Measurements from ENCODE around the gene ANKRD12. TPM values are rescaled to one million over a fixed set of nuclear protein-coding genes. Genes with fewer than 3 reads are reported as not detected.

Gene ANKRD12
- total RNA-seq, 2 experiments from 2014 or later = 65.9 to 66.5 TPM

DNA sequence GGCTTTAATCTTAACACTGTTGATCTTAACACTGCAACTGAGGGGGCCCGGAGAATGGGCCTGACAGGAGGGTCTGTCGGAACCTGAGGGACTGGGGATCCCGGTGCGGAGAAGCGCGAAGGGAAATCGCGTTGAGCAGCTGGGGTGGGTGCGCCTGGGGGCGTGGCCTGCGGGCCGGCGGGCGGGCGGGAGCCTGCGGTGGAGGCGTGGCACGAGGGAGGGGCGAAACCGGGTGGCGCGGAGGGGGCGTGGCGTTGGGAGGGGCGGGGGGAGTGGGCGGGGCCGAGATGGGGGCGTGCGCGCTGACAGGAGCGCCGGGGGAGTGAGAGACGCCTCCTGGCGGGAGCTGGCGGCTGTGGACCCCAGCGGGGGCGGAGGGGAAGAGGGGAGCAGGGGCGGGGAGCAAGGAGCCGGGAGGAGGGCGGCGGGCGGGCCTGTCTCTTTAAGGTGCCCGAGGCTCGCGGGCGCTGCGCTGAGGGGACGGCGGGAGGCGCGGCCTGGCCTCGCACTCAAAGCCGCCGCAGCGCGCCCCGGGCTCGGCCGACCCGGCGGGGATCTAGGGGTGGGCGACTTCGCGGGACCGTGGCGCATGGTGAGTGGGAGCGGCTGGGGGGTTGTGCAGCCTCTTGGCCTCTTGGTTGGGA is 197.9 kb downstream of the ANKRD12 start, which contains the start of gene TWSG1:
TSS of gene TWSG1 (plus strand) at position 445 of the 644 bp plus-strand sequence. CDS start 2,457 bp downstream, outside the sequence.
- no peaks in the 10 kb centered on the region for H4K20me1 ChIP-seq (ENCODE audit: insufficient read depth, low read length)
- H3K4me3 ChIP-seq (ENCODE audit: low read depth, low read length, poor library complexity, severe bottlenecking) = peak within 1 kb of the TSS; percentile 96
- peaks cover 8% of the 10 kb centered on the region for H3K4me1 ChIP-seq (ENCODE audit: insufficient read depth, low read length, poor library complexity, severe bottlenecking)
- TF ChIP-seq, protein P1, sequence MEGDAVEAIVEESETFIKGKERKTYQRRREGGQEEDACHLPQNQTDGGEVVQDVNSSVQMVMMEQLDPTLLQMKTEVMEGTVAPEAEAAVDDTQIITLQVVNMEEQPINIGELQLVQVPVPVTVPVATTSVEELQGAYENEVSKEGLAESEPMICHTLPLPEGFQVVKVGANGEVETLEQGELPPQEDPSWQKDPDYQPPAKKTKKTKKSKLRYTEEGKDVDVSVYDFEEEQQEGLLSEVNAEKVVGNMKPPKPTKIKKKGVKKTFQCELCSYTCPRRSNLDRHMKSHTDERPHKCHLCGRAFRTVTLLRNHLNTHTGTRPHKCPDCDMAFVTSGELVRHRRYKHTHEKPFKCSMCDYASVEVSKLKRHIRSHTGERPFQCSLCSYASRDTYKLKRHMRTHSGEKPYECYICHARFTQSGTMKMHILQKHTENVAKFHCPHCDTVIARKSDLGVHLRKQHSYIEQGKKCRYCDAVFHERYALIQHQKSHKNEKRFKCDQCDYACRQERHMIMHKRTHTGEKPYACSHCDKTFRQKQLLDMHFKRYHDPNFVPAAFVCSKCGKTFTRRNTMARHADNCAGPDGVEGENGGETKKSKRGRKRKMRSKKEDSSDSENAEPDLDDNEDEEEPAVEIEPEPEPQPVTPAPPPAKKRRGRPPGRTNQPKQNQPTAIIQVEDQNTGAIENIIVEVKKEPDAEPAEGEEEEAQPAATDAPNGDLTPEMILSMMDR (conservative IDR thresholded peaks at IDR 0.05; ENCODE audit: low read length) = peak; percentile 32; the same call in 1 of the 2 replicates
- TF ChIP-seq EZH2phosphoT487 (IDR thresholded peaks at IDR 0.05; ENCODE audit: borderline replicate concordance, low read depth, low read length) = no peak
- peak within 1 kb of the TSS; percentile 85 for H2AFZ ChIP-seq (ENCODE audit: low read length)
- intact Hi-C loops (cut with micrococcal nuclease; ENCODE audit: unreplicated experiment) = loop anchor here (1.0 to 2.0 kb wide), 4 partner anchors 141 to 262 kb away; partner anchors contain the start of genes ANKRD12 and RALBP1
- no TSS peak for BruUV-seq (replicated peaks)
- ChIA-PET CTCF (ENCODE audit: unreplicated experiment) (interaction anchor here (0.6 kb wide), 2 partner anchors 93 to 264 kb away, joined by 5 to 10 read pairs; no protein-coding TSS in a partner anchor), POLR2A (interaction anchor here (0.7 to 0.8 kb wide), 3 partner anchors 9 to 158 kb away, joined by 3 to 4 read pairs (median 3); no protein-coding TSS in a partner anchor)
- no peak within 1 kb of the TSS for H3K27ac ChIP-seq (ENCODE audit: low read depth, low read length, poor library complexity, severe bottlenecking)
- H3K9me2 ChIP-seq (ENCODE audit: insufficient read depth, low read length) = no peaks in the 10 kb centered on the region
- H3K36me3 ChIP-seq (ENCODE audit: insufficient read depth, low read length) = peaks cover 9% of the 10 kb centered on the region; the same call in 1 of the 2 replicates
- H3K9me3 ChIP-seq (ENCODE audit: low read length) = no peaks in the 10 kb centered on the region
- peak within 1 kb of the TSS; percentile 95 for H3K4me2 ChIP-seq (ENCODE audit: low read length)
- H3K79me2 ChIP-seq (ENCODE audit: insufficient read depth, low read depth, low read length) = peaks cover 7% of the 10 kb centered on the region; the same call in 1 of the 2 replicates
- DNase-seq (ENCODE audit: low spot score) = peak; percentile 96

GRCh38 chr18:9334973-9335696 is 198.6 kb downstream of the ANKRD12 start:
- Histone ChIP-seq H3K4me1 (ENCODE audit: insufficient read depth, low read length, poor library complexity, severe bottlenecking) (peaks cover 8% of the 10 kb centered on the region), H3K4me2 (ENCODE audit: low read length) (peak overlapping the region; percentile 93), H3K9me2 (ENCODE audit: insufficient read depth, low read length) (no peaks in the 10 kb centered on the region), H4K20me1 (ENCODE audit: insufficient read depth, low read length) (no peaks in the 10 kb centered on the region), H3K36me3 (ENCODE audit: insufficient read depth, low read length) (peaks cover 9% of the 10 kb centered on the region; the same call in 1 of the 2 replicates), H3K79me2 (ENCODE audit: insufficient read depth, low read depth, low read length) (peaks cover 7% of the 10 kb centered on the region; the same call in 1 of the 2 replicates), H3K27ac (ENCODE audit: low read depth, low read length, poor library complexity, severe bottlenecking) (no peak overlapping the region), H2AFZ (ENCODE audit: low read length) (peak overlapping the region; percentile 85), H3K4me3 (ENCODE audit: low read depth, low read length, poor library complexity, severe bottlenecking) (peak overlapping the region; percentile 96), H3K9me3 (ENCODE audit: low read length) (no peaks in the 10 kb centered on the region)
- peak; percentile 69 for DNase-seq (ENCODE audit: low spot score)
- POLR2A ChIA-PET = no interaction called here
- CTCF ChIA-PET (ENCODE audit: unreplicated experiment) = no interaction called here
- intact Hi-C loops (cut with micrococcal nuclease; ENCODE audit: unreplicated experiment) = loop anchor here (1.0 to 5.0 kb wide), 5 partner anchors 140 to 577 kb away; partner anchors contain the start of genes ANKRD12, RALBP1 and VAPA
- BruUV-seq (replicated peaks) = no TSS peak
- TF ChIP-seq, protein P1 (conservative IDR thresholded peaks at IDR 0.05; ENCODE audit: low read length) = peak; percentile 28; the same call in 1 of the 2 replicates
- no peak for TF ChIP-seq EZH2phosphoT487 (IDR thresholded peaks at IDR 0.05; ENCODE audit: borderline replicate concordance, low read depth, low read length)

Small RNA genes within 50 kb of the gene (small RNA-seq; reads per million reads assigned to genes)
- gene RF00019 = not detected

Other genes starting within 250 kb of the ANKRD12 start
- gene NDUFV2, start 34.1 kb upstream of the ANKRD12 start, total RNA-seq (2014; rRNA removed; shearing (Covaris generic)) = 145 and 185 TPM in 2 replicates
- gene NDUFV2, start 34.1 kb upstream of the ANKRD12 start, total RNA-seq (2022) = 201 and 213 TPM in 2 replicates
- gene TWSG1, start 198.0 kb downstream of the ANKRD12 start, total RNA-seq (2014; rRNA removed; shearing (Covaris generic)) = 7.4 and 7.5 TPM in 2 replicates
- gene TWSG1, start 198.0 kb downstream of the ANKRD12 start, total RNA-seq (2022) = 10.9 and 11.6 TPM in 2 replicates